ENCODE data around the gene CLDN6. TPM values are rescaled to one million over a fixed set of nuclear protein-coding genes. Genes with fewer than 3 reads are reported as not detected.

Gene CLDN6
- total RNA-seq, 6 experiments from 2014 or later, result 2.9 TPM; not detected in 5

- H3K27me3 ChIP-seq, result no peaks in the 10 kb centered on the region
- ATAC-seq, result no peak
These were observed 41.3 kb downstream of the CLDN6 start for GRCh38 chr16:2976673-2977072.

GRCh38 chr16:2976201-2976600 is 41.8 kb downstream of the CLDN6 start:
- peaks cover 0 to 20% (median 7%) of the 10 kb centered on the region in 4 donors for H3K4me1 ChIP-seq
- H3K4me3 ChIP-seq, result no peak overlapping the region
- TF ChIP-seq CTCF (IDR thresholded peaks at IDR 0.05) (no peak), POLR2A (IDR thresholded peaks at IDR 0.05) (no peak)
- no peaks in the 10 kb centered on the region for H3K9me3 ChIP-seq
- ATAC-seq, result no peak
- intact Hi-C loops (cut with DNase I), result no loop called here
- H3K27me3 ChIP-seq, result no peaks in the 10 kb centered on the region
- H3K36me3 ChIP-seq, result no peaks in the 10 kb centered on the region
- DNase-seq, result no peak
- WGBS (ENCODE audit: insufficient coverage, low coverage, low lambda C conversion rate, missing lambda C conversion rate), result no CpG with 5 or more reads among the region's 7 CpGs
- H3K27ac ChIP-seq, result no peak overlapping the region

More at GRCh38 chr16:2976673-2977072, 41.3 kb downstream of the CLDN6 start:
- Histone ChIP-seq H3K9me3 (no peaks in the 10 kb centered on the region), H3K36me3 (no peaks in the 10 kb centered on the region), H3K4me3 (no peak overlapping the region), H3K27ac (no peak overlapping the region), H3K4me1 (peaks cover 0 to 20% (median 7%) of the 10 kb centered on the region in 4 donors)
- WGBS (ENCODE audit: insufficient coverage, low coverage, low lambda C conversion rate, missing lambda C conversion rate), result 86% methylated on average over 9 of the region's 15 CpGs
- no peak for DNase-seq
- TF ChIP-seq CTCF (IDR thresholded peaks at IDR 0.05) (no peak), POLR2A (IDR thresholded peaks at IDR 0.05) (no peak)
- intact Hi-C loops (cut with DNase I), result no loop called here

GRCh38 chr16:2975161-2975795 is 42.7 kb downstream of the CLDN6 start:
- Histone ChIP-seq H3K4me1 (peaks cover 0 to 16% (median 4%) of the 10 kb centered on the region in 4 donors), H3K27me3 (no peaks in the 10 kb centered on the region), H3K4me3 (no peak overlapping the region), H3K27ac (no peak overlapping the region), H3K9me3 (no peaks in the 10 kb centered on the region), H3K36me3 (no peaks in the 10 kb centered on the region)
- no CpG with 5 or more reads among the region's 28 CpGs for WGBS (ENCODE audit: insufficient coverage, low coverage, low lambda C conversion rate, missing lambda C conversion rate)
- no peak for TF ChIP-seq CTCF (IDR thresholded peaks at IDR 0.05)
- no peak for TF ChIP-seq POLR2A (IDR thresholded peaks at IDR 0.05)
- ATAC-seq, result no peak
- no peak for DNase-seq
- intact Hi-C loops (cut with DNase I), result no loop called here

GRCh38 chr16:2974319-2975056 is 43.5 kb downstream of the CLDN6 start:
- Histone ChIP-seq H3K9me3 (no peaks in the 10 kb centered on the region), H3K4me3 (no peak overlapping the region), H3K4me1 (peaks cover 0 to 17% (median 4%) of the 10 kb centered on the region in 4 donors), H3K27me3 (no peaks in the 10 kb centered on the region), H3K36me3 (no peaks in the 10 kb centered on the region), H3K27ac (no peak overlapping the region)
- TF ChIP-seq POLR2A (IDR thresholded peaks at IDR 0.05) (no peak), CTCF (IDR thresholded peaks at IDR 0.05) (no peak)
- ATAC-seq (no peak), DNase-seq (no peak)
- intact Hi-C loops (cut with DNase I), result no loop called here
- WGBS (ENCODE audit: insufficient coverage, low coverage, low lambda C conversion rate, missing lambda C conversion rate), result 95% methylated on average over 4 of the region's 15 CpGs

Data from right lobe of liver (tissue), 6 donors.